Posterior cingulate gyrus (tissue), 11 donors: ENCODE measurements around the gene SLC24A3.

Experiments used
- DNase-seq, 10 donors: peaks; one replicate each; pipeline versions ENCODE4 v3.0.0 to v3.0.0-alpha.2; 2020 to 2021; ENCODE audit warnings: mixed read lengths in 3 of 10
- intact Hi-C: fragments of 100-400 bp; cut with DNase I; formaldehyde crosslinking; loops from one replicate; pipeline ENCODE4 v1.15.1; 2023

SLC24A3 gene

DNA sequence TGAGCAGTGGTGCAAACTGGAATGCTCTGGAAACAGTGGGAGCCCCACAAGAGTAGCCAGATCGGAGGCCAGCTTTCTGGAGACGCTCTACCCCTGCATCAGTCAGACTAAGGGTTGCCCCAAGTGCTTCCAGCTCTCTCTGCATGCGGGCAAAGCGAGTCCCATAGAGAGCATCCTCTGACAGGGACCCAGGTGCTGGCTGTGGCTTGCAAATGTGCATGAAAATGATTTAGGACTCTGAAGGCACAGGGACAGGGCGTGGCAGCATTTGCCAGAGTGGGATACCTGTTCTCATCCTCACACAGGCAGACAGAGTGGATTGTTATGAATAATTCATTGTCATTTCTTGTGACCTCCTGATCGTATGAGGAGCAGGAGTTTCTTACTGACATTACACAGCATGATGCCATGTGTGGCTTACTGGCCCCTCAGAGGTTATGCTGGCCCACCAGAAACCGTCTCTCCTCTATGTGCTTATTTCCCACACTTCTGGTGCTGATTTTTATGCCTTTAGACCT lies 555.9 kb downstream of the SLC24A3 start:
- intact Hi-C loops: no loop called here
- DNase-seq: no peak

DNA sequence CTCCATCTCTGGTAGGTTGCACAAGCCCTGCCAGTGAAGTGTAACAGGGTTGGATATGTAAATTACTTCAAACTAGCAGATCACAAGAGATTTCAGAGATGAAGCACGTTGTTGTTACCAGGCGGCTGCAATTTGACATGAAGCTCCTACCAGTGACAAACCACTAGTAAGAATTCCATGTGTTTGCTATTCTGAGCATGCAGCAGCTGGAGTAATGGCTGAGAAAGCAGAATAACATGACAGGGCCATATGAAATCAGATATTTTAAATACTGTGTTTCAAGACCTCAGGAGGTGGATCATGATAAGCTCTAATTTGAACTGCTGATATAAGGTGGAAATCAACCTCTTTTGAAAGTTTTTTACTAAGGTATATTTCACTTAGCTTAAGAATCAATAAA lies 557.1 kb downstream of the SLC24A3 start:
- DNase-seq: no peak
- intact Hi-C loops: no loop called here

DNA sequence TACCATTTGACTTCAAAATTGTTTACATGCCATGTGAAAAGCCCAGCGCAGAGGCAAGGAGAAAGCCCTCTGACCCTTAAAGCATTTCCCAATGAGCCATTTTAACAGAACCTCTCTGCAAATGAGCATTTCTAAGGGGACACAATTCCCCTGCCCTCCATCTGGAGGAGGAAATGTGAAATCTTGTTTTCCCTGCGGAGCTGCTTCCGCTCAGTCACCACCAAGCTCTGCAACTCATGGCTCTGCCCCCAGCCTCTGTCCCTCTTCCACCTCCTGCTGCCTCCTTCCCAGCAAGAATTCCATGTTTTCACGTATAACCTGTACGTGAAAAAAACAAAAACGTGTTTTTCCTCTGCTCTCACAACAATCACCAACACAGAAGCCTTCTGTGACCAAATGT lies 557.9 kb downstream of the SLC24A3 start:
- intact Hi-C loops: no loop called here
- no peak for DNase-seq

DNA sequence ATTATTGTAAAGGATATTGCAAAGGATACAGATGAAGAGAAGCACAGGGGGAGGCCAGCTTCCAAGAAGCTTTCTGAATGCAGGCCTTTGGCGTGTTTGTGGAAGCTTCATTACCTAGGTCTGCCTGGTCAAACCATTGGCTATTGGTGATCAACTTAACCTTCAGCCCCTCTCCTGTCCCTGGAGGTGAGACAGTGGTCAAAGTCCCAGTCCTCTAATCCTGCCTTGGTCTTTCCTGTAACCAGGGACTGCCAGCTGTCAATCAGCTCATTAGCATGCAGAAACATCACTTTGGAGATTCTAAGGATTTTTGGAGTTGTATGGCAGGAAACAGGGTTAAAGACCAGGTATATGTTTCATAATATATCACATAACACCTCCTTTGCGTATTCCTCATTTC lies 558.6 kb downstream of the SLC24A3 start:
- intact Hi-C loops: no loop called here
- DNase-seq: no peak
